ENCODE measurements around the gene TP53BP2.

The TP53BP2 gene

GRCh38 chr1:223853275-223853674, 7.5 kb upstream of the TP53BP2 start:
- no peaks in the 10 kb centered on the region for H3K36me3 ChIP-seq (ENCODE audit: control insufficient read depth in 4 of 4, insufficient read depth in 4 of 4, low read length in 3 of 4)
- H3K4me3 ChIP-seq (ENCODE audit: control insufficient read depth in 1 of 7, extremely low read depth in 1 of 7, insufficient read depth in 4 of 7, low read depth in 2 of 7, low read length in 6 of 7): no peak overlapping the region
- H3K4me1 ChIP-seq (ENCODE audit: control extremely low read depth in 1 of 4, control insufficient read depth in 4 of 4, insufficient read depth in 4 of 4, low read length in 3 of 4): no peaks in the 10 kb centered on the region
- no peaks in the 10 kb centered on the region for H3K9me3 ChIP-seq (ENCODE audit: control extremely low read depth in 1 of 5, control insufficient read depth in 4 of 5, insufficient read depth in 2 of 5, low read depth in 1 of 5, low read length in 4 of 5)
- ChIA-PET CTCF (interaction anchor here (1.1 kb wide), 1 partner anchor 11 kb away, joined by 3 read pairs; no protein-coding TSS in a partner anchor), POLR2A (no interaction called here)
- H3K27me3 ChIP-seq (replicated peaks in 2 of 5; ENCODE audit: control insufficient read depth in 4 of 5, insufficient read depth in 5 of 5, low read length in 4 of 5): no peaks in the 10 kb centered on the region
- DNase-seq: no peak
- no peak overlapping the region for H3K27ac ChIP-seq (ENCODE audit: insufficient read depth in 1 of 2, low read depth in 1 of 2, low read length in 2 of 2, poor library complexity in 1 of 2, severe bottlenecking in 2 of 2)

GRCh38 chr1:223852337-223852736, 6.6 kb upstream of the TP53BP2 start:
- ChIA-PET CTCF (no interaction called here), POLR2A (no interaction called here)
- no peak for DNase-seq
- no peak overlapping the region for H3K4me3 ChIP-seq (ENCODE audit: control insufficient read depth in 1 of 7, extremely low read depth in 1 of 7, insufficient read depth in 4 of 7, low read depth in 2 of 7, low read length in 6 of 7)
- H3K27ac ChIP-seq (ENCODE audit: insufficient read depth in 1 of 2, low read depth in 1 of 2, low read length in 2 of 2, poor library complexity in 1 of 2, severe bottlenecking in 2 of 2): no peak overlapping the region
- H3K4me1 ChIP-seq (ENCODE audit: control extremely low read depth in 1 of 4, control insufficient read depth in 4 of 4, insufficient read depth in 4 of 4, low read length in 3 of 4): peaks cover 0 to under 1% (median 0%) of the 10 kb centered on the region in 4 experiments
- WGBS (ENCODE audit: insufficient coverage): 83% methylated on average over 1 of the region's 1 CpG
- no peaks in the 10 kb centered on the region for H3K27me3 ChIP-seq (replicated peaks in 2 of 5; ENCODE audit: control insufficient read depth in 4 of 5, insufficient read depth in 5 of 5, low read length in 4 of 5)
- H3K36me3 ChIP-seq (ENCODE audit: control insufficient read depth in 4 of 4, insufficient read depth in 4 of 4, low read length in 3 of 4): no peaks in the 10 kb centered on the region
- H3K9me3 ChIP-seq (ENCODE audit: control extremely low read depth in 1 of 5, control insufficient read depth in 4 of 5, insufficient read depth in 2 of 5, low read depth in 1 of 5, low read length in 4 of 5): no peaks in the 10 kb centered on the region

DNA sequence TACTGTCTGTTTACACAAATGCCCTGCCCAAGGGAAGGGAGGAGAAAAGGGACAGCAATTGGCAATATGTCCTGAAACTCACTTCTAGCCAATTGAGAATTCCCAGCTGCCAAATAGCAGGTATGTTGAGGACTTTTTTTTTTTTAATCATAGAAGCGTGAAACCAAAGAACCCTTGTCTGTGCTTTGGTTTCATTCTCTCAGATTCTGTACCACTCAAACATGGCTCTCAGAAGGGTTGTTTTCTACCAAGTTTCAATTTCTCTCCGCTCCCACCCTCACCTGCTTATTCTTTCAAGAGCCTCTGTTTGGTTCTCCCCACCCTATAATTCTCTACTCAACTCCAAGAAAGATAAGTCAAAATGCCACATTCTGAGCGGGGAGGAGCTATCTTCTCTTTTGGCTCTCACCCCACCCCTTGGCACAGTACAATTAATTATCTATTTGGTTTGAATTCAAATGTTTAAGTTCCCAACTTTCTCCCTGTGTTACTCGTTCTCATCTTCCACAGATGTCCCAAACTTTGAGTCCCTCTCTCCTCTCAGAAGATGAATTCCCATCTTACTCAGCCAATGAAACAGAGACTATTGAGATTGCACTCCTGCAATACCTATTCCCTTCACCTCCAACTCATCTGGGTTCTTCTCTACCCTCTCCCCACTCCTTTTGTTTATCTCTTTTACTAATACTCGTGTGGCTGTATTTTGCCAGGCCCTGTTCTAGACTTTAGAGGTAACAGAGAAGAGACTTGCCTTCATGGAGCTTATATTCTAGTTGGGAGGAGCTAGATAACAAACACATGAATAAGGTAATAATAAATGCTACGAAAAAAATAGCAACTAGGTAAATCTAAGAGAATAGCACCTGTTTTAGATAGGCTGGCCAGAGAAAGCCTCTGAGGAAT, 3.9 kb upstream of the TP53BP2 start:
- H3K4me3 ChIP-seq (ENCODE audit: control insufficient read depth in 1 of 7, extremely low read depth in 1 of 7, insufficient read depth in 4 of 7, low read depth in 2 of 7, low read length in 6 of 7): no peak overlapping the region
- 100% methylated on average over 4 of the region's 6 CpGs for WGBS (ENCODE audit: insufficient coverage)
- peaks cover 3 to 14% (median 10%) of the 10 kb centered on the region in 4 experiments for H3K4me1 ChIP-seq (ENCODE audit: control extremely low read depth in 1 of 4, control insufficient read depth in 4 of 4, insufficient read depth in 4 of 4, low read length in 3 of 4)
- ChIA-PET POLR2A (interaction anchor here (0.6 kb wide), 1 partner anchor 26 kb away, joined by 3 read pairs; no protein-coding TSS in a partner anchor), CTCF (interaction anchor here (0.6 to 1.4 kb wide), 2 partner anchors 37 to 214 kb away, joined by 3 to 4 read pairs; no protein-coding TSS in a partner anchor)
- H3K36me3 ChIP-seq (ENCODE audit: control insufficient read depth in 4 of 4, insufficient read depth in 4 of 4, low read length in 3 of 4): no peaks in the 10 kb centered on the region
- H3K9me3 ChIP-seq (ENCODE audit: control extremely low read depth in 1 of 5, control insufficient read depth in 4 of 5, insufficient read depth in 2 of 5, low read depth in 1 of 5, low read length in 4 of 5): no peaks in the 10 kb centered on the region
- H3K27ac ChIP-seq (ENCODE audit: insufficient read depth in 1 of 2, low read depth in 1 of 2, low read length in 2 of 2, poor library complexity in 1 of 2, severe bottlenecking in 2 of 2): no peak overlapping the region
- H3K27me3 ChIP-seq (replicated peaks in 2 of 5; ENCODE audit: control insufficient read depth in 4 of 5, insufficient read depth in 5 of 5, low read length in 4 of 5): no peaks in the 10 kb centered on the region
- no peak for DNase-seq

GRCh38 chr1:223848536-223848935, 2.8 kb upstream of the TP53BP2 start:
- CTCF ChIA-PET: interaction anchor here (1.0 to 3.9 kb wide), 3 partner anchors 10 to 36 kb away, joined by 3 to 16 read pairs (median 4); no protein-coding TSS in a partner anchor
- Histone ChIP-seq H3K36me3 (ENCODE audit: control insufficient read depth in 4 of 4, insufficient read depth in 4 of 4, low read length in 3 of 4) (no peaks in the 10 kb centered on the region), H3K27ac (ENCODE audit: insufficient read depth in 1 of 2, low read depth in 1 of 2, low read length in 2 of 2, poor library complexity in 1 of 2, severe bottlenecking in 2 of 2) (no peak overlapping the region), H3K27me3 (replicated peaks in 2 of 5; ENCODE audit: control insufficient read depth in 4 of 5, insufficient read depth in 5 of 5, low read length in 4 of 5) (no peaks in the 10 kb centered on the region), H3K9me3 (ENCODE audit: control extremely low read depth in 1 of 5, control insufficient read depth in 4 of 5, insufficient read depth in 2 of 5, low read depth in 1 of 5, low read length in 4 of 5) (no peaks in the 10 kb centered on the region), H3K4me3 (ENCODE audit: control insufficient read depth in 1 of 7, extremely low read depth in 1 of 7, insufficient read depth in 4 of 7, low read depth in 2 of 7, low read length in 6 of 7) (no peak overlapping the region), H3K4me1 (ENCODE audit: control extremely low read depth in 1 of 4, control insufficient read depth in 4 of 4, insufficient read depth in 4 of 4, low read length in 3 of 4) (peaks cover 10 to 23% (median 14%) of the 10 kb centered on the region in 4 experiments)
- no peak for DNase-seq
- 100% methylated on average over 1 of the region's 2 CpGs for WGBS (ENCODE audit: insufficient coverage)
- POLR2A ChIA-PET: interaction anchor here (0.6 kb wide), 1 partner anchor 25 kb away, joined by 3 read pairs; no protein-coding TSS in a partner anchor

DNA sequence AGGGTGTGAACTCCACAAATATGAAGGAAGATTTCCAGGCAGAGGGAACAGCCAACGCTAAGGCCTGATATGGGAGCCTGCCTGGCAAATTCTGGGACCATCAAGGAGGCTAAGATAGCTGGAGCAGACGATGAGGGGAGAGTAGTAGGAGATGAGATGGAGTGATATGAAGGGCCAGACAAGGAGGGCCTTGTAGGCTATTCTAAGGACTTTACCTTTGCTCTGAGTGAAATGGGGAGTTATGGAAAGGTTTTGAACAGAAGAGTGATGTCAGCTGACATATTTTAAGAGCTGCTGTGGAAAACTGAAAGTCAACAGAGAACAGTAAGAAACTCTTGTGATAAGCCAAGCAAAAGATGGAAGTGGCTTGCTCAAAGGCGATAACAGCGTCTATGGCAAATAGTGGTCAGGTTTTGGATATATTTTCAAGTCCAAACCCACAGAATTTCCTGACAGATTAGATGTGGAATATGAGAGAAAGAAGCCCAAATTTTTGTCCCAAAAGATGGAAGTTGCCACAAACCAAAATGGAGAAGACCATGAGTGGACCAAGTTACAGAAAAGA, 2.1 kb upstream of the TP53BP2 start:
- CTCF ChIA-PET: interaction anchor here (0.6 to 3.9 kb wide), 4 partner anchors 9 to 36 kb away, joined by 3 to 16 read pairs (median 4); no protein-coding TSS in a partner anchor
- H3K27me3 ChIP-seq (replicated peaks in 2 of 5; ENCODE audit: control insufficient read depth in 4 of 5, insufficient read depth in 5 of 5, low read length in 4 of 5): no peaks in the 10 kb centered on the region
- no peak for DNase-seq
- H3K27ac ChIP-seq (ENCODE audit: insufficient read depth in 1 of 2, low read depth in 1 of 2, low read length in 2 of 2, poor library complexity in 1 of 2, severe bottlenecking in 2 of 2): peak overlapping the region in 1 of 2 experiments; percentile 40
- no peaks in the 10 kb centered on the region for H3K36me3 ChIP-seq (ENCODE audit: control insufficient read depth in 4 of 4, insufficient read depth in 4 of 4, low read length in 3 of 4)
- POLR2A ChIA-PET: no interaction called here
- WGBS (ENCODE audit: insufficient coverage): 89% methylated on average over 2 of the region's 4 CpGs
- H3K9me3 ChIP-seq (ENCODE audit: control extremely low read depth in 1 of 5, control insufficient read depth in 4 of 5, insufficient read depth in 2 of 5, low read depth in 1 of 5, low read length in 4 of 5): no peaks in the 10 kb centered on the region
- H3K4me1 ChIP-seq (ENCODE audit: control extremely low read depth in 1 of 4, control insufficient read depth in 4 of 4, insufficient read depth in 4 of 4, low read length in 3 of 4): peaks cover 10 to 23% (median 14%) of the 10 kb centered on the region in 4 experiments
- no peak overlapping the region for H3K4me3 ChIP-seq (ENCODE audit: control insufficient read depth in 1 of 7, extremely low read depth in 1 of 7, insufficient read depth in 4 of 7, low read depth in 2 of 7, low read length in 6 of 7)

DNA sequence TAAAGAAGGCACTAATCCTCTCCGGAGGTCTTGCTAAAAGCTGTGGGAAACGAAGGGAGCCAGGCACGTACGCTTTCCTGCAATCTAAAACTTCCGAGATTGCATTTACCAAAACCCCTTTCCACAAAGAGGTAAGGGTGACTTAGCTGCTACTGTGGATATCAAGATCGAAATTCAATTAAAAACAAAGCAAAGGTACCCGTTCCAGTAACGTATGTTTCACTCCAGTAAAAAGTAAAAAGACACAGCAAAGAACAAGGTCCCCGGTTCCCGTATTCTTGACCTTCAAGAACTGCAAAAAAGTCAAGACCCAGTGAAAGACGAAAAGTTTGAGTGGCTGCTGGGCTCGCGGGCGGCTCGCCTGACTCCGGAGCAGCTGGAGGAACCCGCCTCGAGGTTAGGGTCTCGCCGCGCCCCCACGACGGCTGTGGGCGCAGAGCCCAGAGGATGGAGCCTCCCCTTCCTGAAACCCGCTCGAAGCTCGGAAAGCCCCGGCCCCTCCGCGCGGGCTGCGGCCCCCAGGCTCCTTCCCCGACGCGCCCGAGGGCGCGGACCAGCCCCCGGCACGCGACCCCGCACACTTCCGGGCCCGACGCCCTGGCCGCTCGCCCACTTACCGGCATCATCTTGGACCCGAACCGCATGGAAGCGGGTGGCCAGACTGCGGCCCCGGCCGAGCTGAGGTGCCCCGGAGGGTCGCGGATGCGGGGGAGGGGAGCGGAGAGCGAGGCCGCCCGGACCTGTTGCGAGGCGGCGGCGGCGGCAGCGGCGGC, 524 bp downstream of the TP53BP2 start:
- H3K9me3 ChIP-seq (ENCODE audit: control extremely low read depth in 1 of 5, control insufficient read depth in 4 of 5, insufficient read depth in 2 of 5, low read depth in 1 of 5, low read length in 4 of 5): no peaks in the 10 kb centered on the region
- peak overlapping the region; percentile 79 to 96 (median 81) for H3K4me3 ChIP-seq (ENCODE audit: control insufficient read depth in 1 of 7, extremely low read depth in 1 of 7, insufficient read depth in 4 of 7, low read depth in 2 of 7, low read length in 6 of 7)
- ChIA-PET CTCF (interaction anchor here (0.9 to 3.9 kb wide), 7 partner anchors 9 to 127 kb away, joined by 3 to 16 read pairs (median 4); no protein-coding TSS in a partner anchor), POLR2A (interaction anchor here (0.6 to 1.4 kb wide), 3 partner anchors 13 to 1106 kb away, joined by 3 to 5 read pairs (median 3); no protein-coding TSS in a partner anchor)
- peak; percentile 77 to 95 (median 95) for DNase-seq
- peak overlapping the region; percentile 88 to 98 for H3K27ac ChIP-seq (ENCODE audit: insufficient read depth in 1 of 2, low read depth in 1 of 2, low read length in 2 of 2, poor library complexity in 1 of 2, severe bottlenecking in 2 of 2)
- no peaks in the 10 kb centered on the region for H3K27me3 ChIP-seq (replicated peaks in 2 of 5; ENCODE audit: control insufficient read depth in 4 of 5, insufficient read depth in 5 of 5, low read length in 4 of 5)
- H3K36me3 ChIP-seq (ENCODE audit: control insufficient read depth in 4 of 4, insufficient read depth in 4 of 4, low read length in 3 of 4): no peaks in the 10 kb centered on the region
- H3K4me1 ChIP-seq (ENCODE audit: control extremely low read depth in 1 of 4, control insufficient read depth in 4 of 4, insufficient read depth in 4 of 4, low read length in 3 of 4): peaks cover 10 to 25% (median 14%) of the 10 kb centered on the region in 4 experiments
- WGBS (ENCODE audit: insufficient coverage): 0% methylated on average over 43 of the region's 69 CpGs
